ENCODE data around the gene VCPKMT.

The VCPKMT gene

DNA sequence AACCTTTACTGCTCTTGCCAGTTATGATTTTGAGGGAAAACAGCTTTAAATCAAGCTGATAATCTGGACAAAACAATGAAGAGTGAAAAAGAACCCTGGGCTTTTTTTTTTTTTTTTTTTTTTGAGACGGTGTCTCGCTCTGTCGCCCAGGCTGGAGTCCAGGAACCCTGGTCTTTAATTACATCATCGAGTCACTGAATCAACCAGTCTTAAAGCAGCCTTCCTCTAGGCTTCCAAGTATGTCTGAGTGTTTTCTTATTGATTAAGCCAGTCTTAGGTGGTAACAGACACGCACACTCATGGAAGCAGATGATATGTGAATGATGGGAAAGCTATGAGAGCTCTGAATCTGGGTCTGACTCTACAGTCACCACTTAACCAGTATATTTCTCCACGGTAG, 5.9 kb upstream of the VCPKMT start:
- no peak overlapping the region for H3K4me3 ChIP-seq (ENCODE audit: low read depth, low read length)
- in situ Hi-C loops (cut with HindIII; ENCODE audit: low sequenced_read_pairs), result loop anchor here (10.0 kb wide), 1 partner anchor 257 kb away; no protein-coding TSS in a partner anchor
- TF ChIP-seq, protein P1, sequence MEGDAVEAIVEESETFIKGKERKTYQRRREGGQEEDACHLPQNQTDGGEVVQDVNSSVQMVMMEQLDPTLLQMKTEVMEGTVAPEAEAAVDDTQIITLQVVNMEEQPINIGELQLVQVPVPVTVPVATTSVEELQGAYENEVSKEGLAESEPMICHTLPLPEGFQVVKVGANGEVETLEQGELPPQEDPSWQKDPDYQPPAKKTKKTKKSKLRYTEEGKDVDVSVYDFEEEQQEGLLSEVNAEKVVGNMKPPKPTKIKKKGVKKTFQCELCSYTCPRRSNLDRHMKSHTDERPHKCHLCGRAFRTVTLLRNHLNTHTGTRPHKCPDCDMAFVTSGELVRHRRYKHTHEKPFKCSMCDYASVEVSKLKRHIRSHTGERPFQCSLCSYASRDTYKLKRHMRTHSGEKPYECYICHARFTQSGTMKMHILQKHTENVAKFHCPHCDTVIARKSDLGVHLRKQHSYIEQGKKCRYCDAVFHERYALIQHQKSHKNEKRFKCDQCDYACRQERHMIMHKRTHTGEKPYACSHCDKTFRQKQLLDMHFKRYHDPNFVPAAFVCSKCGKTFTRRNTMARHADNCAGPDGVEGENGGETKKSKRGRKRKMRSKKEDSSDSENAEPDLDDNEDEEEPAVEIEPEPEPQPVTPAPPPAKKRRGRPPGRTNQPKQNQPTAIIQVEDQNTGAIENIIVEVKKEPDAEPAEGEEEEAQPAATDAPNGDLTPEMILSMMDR (IDR thresholded peaks at IDR 0.05; ENCODE audit: low read depth, low read length, missing control alignments), result no peak
- no peak for DNase-seq (ENCODE audit: low read depth)

DNA sequence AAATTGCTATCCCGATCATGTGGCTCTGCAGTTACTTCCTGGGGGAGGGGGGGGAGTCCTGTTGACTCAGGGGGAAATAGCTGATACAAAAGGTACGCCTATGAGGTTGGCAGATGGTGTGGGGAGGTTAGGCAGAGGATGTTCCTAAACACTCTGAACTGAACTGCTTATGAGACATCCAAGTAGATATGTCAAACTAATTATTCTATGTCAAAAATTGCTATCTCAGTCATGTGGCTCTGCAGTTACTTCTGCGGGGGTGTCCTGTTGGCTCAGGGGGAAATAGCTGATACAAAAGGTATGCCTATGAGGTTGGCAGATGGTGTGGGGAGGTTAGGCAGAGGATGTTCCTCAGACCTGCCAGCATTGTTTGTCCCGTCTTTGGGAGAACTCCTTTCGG, 5.1 kb upstream of the VCPKMT start:
- no peak for DNase-seq (ENCODE audit: low read depth)
- TF ChIP-seq, protein P1 (IDR thresholded peaks at IDR 0.05; ENCODE audit: low read depth, low read length, missing control alignments), result no peak
- in situ Hi-C loops (cut with HindIII; ENCODE audit: low sequenced_read_pairs), result loop anchor here (10.0 kb wide), 1 partner anchor 257 kb away; no protein-coding TSS in a partner anchor
- no peak overlapping the region for H3K4me3 ChIP-seq (ENCODE audit: low read depth, low read length)

DNA sequence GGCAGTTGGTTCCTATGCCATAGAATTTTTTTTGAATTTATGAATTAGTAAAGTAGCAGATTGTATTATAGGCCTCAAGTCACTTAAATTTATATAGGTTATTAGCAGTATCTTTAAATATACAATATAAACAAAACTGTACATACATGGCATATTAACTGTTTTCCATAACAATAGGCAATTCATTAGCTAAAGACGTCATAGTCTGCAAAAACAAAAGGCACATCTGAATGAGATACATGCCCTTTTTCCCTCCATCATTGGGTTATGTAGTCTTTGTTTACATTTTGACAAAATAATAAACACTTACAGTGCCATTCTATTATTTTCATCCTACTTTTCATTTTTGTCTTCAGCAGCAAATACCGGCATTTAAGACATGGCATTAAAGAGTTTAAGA, 1.1 kb upstream of the VCPKMT start:
- H3K4me3 ChIP-seq (ENCODE audit: low read depth, low read length), result no peak overlapping the region

DNA sequence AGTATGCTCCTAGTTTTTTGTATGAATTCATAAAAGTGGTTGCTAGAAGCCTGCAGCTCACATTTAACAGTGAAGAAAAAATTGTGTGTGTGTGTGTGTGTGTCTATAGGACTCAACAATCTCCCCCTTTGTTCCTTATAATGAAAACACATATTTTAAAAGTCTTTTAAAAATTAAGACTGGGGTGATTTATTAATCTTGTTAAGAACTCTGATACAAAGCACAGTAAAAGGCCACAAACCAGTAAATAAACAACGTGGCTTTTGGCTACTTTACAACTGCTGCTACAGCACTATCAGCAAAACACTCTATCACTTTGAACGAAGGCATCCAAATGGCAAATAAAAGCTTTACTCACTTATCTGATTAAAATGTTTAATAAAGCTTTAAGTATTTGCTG, 594 bp upstream of the VCPKMT start:
- no peak for DNase-seq (ENCODE audit: low read depth)
- TF ChIP-seq, protein P1 (IDR thresholded peaks at IDR 0.05; ENCODE audit: low read depth, low read length, missing control alignments), result no peak
- peak overlapping the region; percentile 80 for H3K4me3 ChIP-seq (ENCODE audit: low read depth, low read length)
- in situ Hi-C loops (cut with HindIII; ENCODE audit: low sequenced_read_pairs), result no loop called here

More for the DNA sequence above, 1.1 kb upstream of the VCPKMT start:
- TF ChIP-seq, protein P1 (IDR thresholded peaks at IDR 0.05; ENCODE audit: low read depth, low read length, missing control alignments), result no peak
- DNase-seq (ENCODE audit: low read depth), result no peak
- in situ Hi-C loops (cut with HindIII; ENCODE audit: low sequenced_read_pairs), result no loop called here

DNA sequence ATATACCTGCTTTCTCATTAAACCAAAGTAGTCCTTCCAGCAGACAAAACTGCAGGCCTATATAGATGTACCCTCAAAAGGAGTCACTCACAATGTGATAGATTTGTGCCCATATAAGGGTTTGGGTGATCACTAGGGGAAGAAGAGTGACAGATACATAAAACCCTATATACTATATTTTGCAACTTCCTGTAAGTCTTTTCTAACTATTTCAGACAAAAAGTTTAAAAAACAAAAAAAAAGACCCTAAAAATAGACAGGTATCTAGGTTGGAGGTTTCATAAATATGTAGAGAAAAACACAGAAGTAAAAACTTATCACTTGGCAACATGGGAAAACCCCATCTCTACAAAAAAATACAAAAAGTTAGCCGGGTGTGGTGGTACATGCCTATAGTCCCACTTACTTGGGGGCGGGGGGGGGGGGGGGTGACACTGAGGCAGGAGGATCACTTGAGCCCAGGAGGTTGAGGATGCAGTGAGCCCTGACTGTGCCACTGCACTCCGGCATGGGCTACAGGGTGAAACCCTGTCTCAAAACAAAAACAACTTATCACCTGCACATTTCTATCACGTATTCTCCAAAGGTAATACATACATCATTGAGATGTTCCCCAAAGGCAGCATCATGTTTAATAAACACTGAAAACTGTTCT, 2.9 kb downstream of the VCPKMT start:
- in situ Hi-C loops (cut with HindIII; ENCODE audit: low sequenced_read_pairs), result no loop called here
- DNase-seq (ENCODE audit: low read depth), result no peak

DNA sequence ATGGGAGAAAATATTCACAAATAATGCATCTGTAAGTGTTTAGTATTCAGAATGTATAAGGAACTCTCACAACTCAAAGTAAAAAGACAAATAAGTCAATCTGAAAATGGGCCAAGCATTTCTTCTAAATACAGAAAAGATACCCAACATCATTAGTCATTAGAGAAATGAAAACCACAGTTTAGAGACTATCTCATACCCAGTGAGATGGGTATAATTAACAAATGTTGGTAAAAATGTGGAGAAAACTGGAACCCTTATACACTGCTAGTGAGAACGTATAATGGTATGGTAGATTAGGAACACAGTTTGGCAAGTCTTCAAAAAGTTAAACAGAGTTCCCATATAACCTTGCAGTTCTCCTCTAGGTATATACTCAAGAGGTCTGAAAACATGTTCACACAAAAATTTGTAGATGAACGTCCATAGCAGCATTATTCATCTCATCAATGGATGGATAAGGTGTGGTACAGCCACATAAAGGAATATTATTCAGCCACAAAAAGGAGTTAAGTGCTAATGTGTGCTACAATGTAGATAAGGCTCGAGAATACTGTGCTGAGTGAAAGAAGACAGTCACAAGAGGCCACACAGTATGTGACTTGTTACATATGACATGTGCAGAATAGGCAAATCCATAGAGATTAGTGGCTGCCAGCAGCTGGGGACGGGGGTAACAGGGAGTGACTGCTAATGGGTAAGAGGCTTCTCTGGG, 5.9 kb downstream of the VCPKMT start:
- DNase-seq (ENCODE audit: low read depth), result no peak
- no peak overlapping the region for H3K4me3 ChIP-seq (ENCODE audit: low read depth, low read length)
- TF ChIP-seq, protein P1 (IDR thresholded peaks at IDR 0.05; ENCODE audit: low read depth, low read length, missing control alignments), result no peak
- in situ Hi-C loops (cut with HindIII; ENCODE audit: low sequenced_read_pairs), result no loop called here

More for the DNA sequence above, 2.9 kb downstream of the VCPKMT start:
- TF ChIP-seq, protein P1 (IDR thresholded peaks at IDR 0.05; ENCODE audit: low read depth, low read length, missing control alignments), result no peak
- no peak overlapping the region for H3K4me3 ChIP-seq (ENCODE audit: low read depth, low read length)

All from astrocyte of the cerebellum (primary cell).